OCI-LY1 (cell line): ENCODE results near the gene EGR4.

Source experiments
- CTCF ChIP-seq: fragments of 200-600 bp; sonication (generic), shearing (Covaris generic); IDR thresholded peaks from 2 replicates; pipeline ENCODE4 v1.5.1; 2017; ENCODE audit warnings: mild to moderate bottlenecking, antibody characterized with exemption, low read length, moderate library complexity, mixed read lengths
- EZH2 ChIP-seq: fragments of 200-600 bp; sonication (generic), shearing (Covaris generic); IDR thresholded peaks from 2 replicates; pipeline ENCODE4 v1.8.0; 2017; ENCODE audit warnings: borderline replicate concordance, mixed run types, mild to moderate bottlenecking, antibody characterized with exemption, low read length, moderate library complexity, mixed read lengths

- TF ChIP-seq CTCF = no peak
- no peak for TF ChIP-seq EZH2
Observed at GRCh38 chr2:73314441-73314840, 21.1 kb upstream of the EGR4 start.
